Upper lobe of left lung (tissue), 6 donors: ENCODE data around the gene AMFR. TPM values are rescaled to one million over a fixed set of nuclear protein-coding genes. Genes with fewer than 3 reads are reported as not detected.

ENCODE experiments used
- ATAC-seq, 2 donors: fragments of 200-7000 bp; cut with Tn5 transposase; one replicate each; pipeline ENCODE4 v1.9.1; 2022; ENCODE audit warnings: mild to moderate bottlenecking in 2 of 2, moderate library complexity in 2 of 2; ENCODE audit not compliant: low FRiP score in 2 of 2
- DNase-seq, 2 donors: peaks; one replicate each; pipeline ENCODE4 v3.0.0-alpha.2; 2019 to 2020
- H3K27ac ChIP-seq, 4 donors: fragments of 200-600 bp; sonication (generic); one replicate each; pipeline ENCODE4 v1.5.1; 2016 to 2019
- H3K27me3 ChIP-seq, 4 donors: fragments of 200-600 bp; sonication (generic); one replicate each; pipeline ENCODE4 v1.5.1; 2017 to 2019
- H3K36me3 ChIP-seq, 4 donors: fragments of 200-600 bp; sonication (generic); one replicate each; pipeline ENCODE4 v1.5.1; 2016 to 2019
- H3K4me1 ChIP-seq, 4 donors: fragments of 200-600 bp; sonication (generic); one replicate each; pipeline ENCODE4 v1.5.1; 2018 to 2019
- H3K4me3 ChIP-seq, 4 donors: fragments of 200-600 bp; sonication (generic); one replicate each; pipeline ENCODE4 v1.5.1; 2017 to 2019; ENCODE audit warnings: mild to moderate bottlenecking in 2 of 4, moderate library complexity in 1 of 4
- H3K9me3 ChIP-seq, 4 donors: fragments of 200-600 bp; sonication (generic); one replicate each; pipeline ENCODE4 v1.5.1; 2018 to 2019
- EP300 ChIP-seq, 4 donors: sonication (generic); formaldehyde crosslinking; IDR thresholded peaks; one replicate each; pipeline ENCODE4 v1.5.1; 2017; ENCODE audit warnings: antibody characterized with exemption in 4 of 4, control low read depth in 2 of 4
- POLR2A ChIP-seq, 4 donors: fragments of 450-650 bp; IDR thresholded peaks; one replicate each; pipeline ENCODE4 v1.5.1; 2016 to 2017; ENCODE audit warnings: antibody characterized with exemption in 4 of 4, mild to moderate bottlenecking in 2 of 4
- POLR2AphosphoS5 ChIP-seq, 2 donors: sonication (generic); formaldehyde crosslinking; IDR thresholded peaks; one replicate each; pipeline ENCODE4 v1.5.1; 2017; ENCODE audit warnings: antibody characterized with exemption in 2 of 2
- WGBS, 2 donors: methylation state at CpG; one replicate each; pipeline ENCODE4 v1.1.5; 2017 to 2018; 5-methylcytosine and 5-hydroxymethylcytosine counted together
- total RNA-seq, 6 donors: library from RNA; depleted of rRNA in 4 of 6; stranded (reverse); fragments of >200 nt in 4 of 6; gene quantifications; one replicate each; pipeline versions ENCODE4 v1.1.0 to v1.2.1, GENCODE V29; 2016 to 2021
- TF ChIP-seq, protein P1 (sequence below), 6 experiments: fragments of 450-650 bp in 4 of 6; fragments of 200-600 bp in 2 of 6; sonication (generic) in 2 of 6; IDR thresholded peaks; one replicate each; pipeline ENCODE4 v1.5.1; 2016 to 2019; ENCODE audit warnings: antibody characterized with exemption in 6 of 6
- donor health status: DM: no; HTN: no; CAD: no; lungs with moderate emphysema.
- donor health status: DM: no; HTN: yes; CAD: no; lungs with severe emphysema.

Gene AMFR
- total RNA-seq, 6 donors from 2014 or later: 67.1 to 344 (median 98.0) TPM

DNA sequence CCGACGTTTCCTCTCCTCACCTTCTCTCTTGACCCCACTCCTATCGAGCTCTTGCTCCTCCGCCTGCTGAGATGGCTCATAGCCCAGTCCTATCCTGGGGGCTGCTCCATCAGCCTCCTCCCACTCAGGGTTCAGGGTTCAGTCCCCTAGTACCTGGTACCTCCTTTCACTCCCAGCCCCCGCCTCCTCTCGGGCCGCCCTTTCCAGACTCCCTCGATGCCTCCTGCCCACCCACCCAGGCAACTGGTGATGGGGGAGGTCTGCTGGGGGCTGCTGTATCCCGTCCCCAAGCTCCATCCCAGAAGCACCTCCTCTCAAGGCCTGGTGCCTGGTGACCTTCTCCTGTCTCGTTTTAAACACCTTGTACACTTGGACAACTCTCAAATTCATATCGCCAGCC is 93.9 kb downstream of the AMFR start:
- Histone ChIP-seq H3K27me3 (no peaks in the 10 kb centered on the region), H3K36me3 (no peaks in the 10 kb centered on the region), H3K4me1 (no peaks in the 10 kb centered on the region), H3K4me3 (no peak overlapping the region), H3K27ac (no peak overlapping the region), H3K9me3 (no peaks in the 10 kb centered on the region)
- TF ChIP-seq, protein P1, sequence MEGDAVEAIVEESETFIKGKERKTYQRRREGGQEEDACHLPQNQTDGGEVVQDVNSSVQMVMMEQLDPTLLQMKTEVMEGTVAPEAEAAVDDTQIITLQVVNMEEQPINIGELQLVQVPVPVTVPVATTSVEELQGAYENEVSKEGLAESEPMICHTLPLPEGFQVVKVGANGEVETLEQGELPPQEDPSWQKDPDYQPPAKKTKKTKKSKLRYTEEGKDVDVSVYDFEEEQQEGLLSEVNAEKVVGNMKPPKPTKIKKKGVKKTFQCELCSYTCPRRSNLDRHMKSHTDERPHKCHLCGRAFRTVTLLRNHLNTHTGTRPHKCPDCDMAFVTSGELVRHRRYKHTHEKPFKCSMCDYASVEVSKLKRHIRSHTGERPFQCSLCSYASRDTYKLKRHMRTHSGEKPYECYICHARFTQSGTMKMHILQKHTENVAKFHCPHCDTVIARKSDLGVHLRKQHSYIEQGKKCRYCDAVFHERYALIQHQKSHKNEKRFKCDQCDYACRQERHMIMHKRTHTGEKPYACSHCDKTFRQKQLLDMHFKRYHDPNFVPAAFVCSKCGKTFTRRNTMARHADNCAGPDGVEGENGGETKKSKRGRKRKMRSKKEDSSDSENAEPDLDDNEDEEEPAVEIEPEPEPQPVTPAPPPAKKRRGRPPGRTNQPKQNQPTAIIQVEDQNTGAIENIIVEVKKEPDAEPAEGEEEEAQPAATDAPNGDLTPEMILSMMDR (IDR thresholded peaks at IDR 0.05): no peak
- TF ChIP-seq POLR2AphosphoS5 (IDR thresholded peaks at IDR 0.05): no peak
- TF ChIP-seq POLR2A (IDR thresholded peaks at IDR 0.05): no peak
- ATAC-seq: no peak
- 86 to 87% methylated on average over 11 of the region's 11 CpGs for WGBS, 2 donors
- no peak for DNase-seq

DNA sequence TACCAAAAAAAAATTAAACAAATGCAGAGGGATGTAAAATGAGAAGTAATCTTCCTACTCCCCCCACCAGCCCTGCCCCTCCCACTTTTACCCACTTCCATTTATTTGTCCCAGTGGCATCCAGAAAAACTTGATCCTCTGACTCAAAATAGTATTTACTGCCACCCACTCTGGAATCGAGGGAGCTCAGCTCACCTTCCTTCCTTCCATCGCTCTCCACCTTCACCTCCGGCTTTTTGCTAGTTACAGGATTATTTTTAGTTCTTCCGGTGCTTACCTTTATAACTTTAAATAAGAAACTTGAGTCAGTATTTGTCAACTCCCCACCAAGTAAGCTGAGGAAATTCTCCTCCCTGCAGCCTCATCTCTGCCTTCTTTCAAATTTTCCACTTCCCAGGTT is 94.9 kb downstream of the AMFR start:
- Histone ChIP-seq H3K36me3 (no peaks in the 10 kb centered on the region), H3K27me3 (no peaks in the 10 kb centered on the region), H3K27ac (no peak overlapping the region), H3K4me1 (no peaks in the 10 kb centered on the region), H3K9me3 (no peaks in the 10 kb centered on the region), H3K4me3 (no peak overlapping the region)
- TF ChIP-seq EP300 (IDR thresholded peaks at IDR 0.05) (no peak), POLR2AphosphoS5 (IDR thresholded peaks at IDR 0.05) (no peak), POLR2A (IDR thresholded peaks at IDR 0.05) (no peak)
- TF ChIP-seq, protein P1 (IDR thresholded peaks at IDR 0.05): no peak
- DNase-seq: no peak
- 72 to 86% methylated on average over 4 of the region's 4 CpGs for WGBS, 2 donors
- ATAC-seq: no peak

DNA sequence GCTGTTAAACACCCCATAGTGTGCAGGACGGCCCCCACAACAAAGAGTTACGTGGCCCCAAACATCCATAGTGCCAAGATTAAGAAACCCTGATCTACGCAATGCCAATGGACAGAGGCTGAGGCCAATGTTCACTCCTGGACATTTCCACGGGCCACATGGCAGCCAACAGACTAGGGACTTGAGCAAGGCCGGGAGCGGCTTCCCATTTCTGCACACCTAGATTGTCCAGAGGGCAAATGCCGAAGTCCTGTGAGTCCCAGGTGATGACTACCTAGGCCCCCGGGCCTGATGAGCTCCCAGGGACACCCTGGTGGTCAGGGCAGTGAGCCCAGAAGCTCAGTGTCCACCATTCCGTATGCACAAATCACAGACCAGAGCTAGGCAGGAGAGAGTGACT is 95.5 kb downstream of the AMFR start:
- no peak for DNase-seq
- Histone ChIP-seq H3K4me3 (no peak overlapping the region), H3K27me3 (no peaks in the 10 kb centered on the region), H3K27ac (no peak overlapping the region), H3K9me3 (no peaks in the 10 kb centered on the region), H3K36me3 (no peaks in the 10 kb centered on the region), H3K4me1 (no peaks in the 10 kb centered on the region)
- no peak for ATAC-seq
- no peak for TF ChIP-seq POLR2A (IDR thresholded peaks at IDR 0.05)
- TF ChIP-seq, protein P1 (IDR thresholded peaks at IDR 0.05): no peak
- no peak for TF ChIP-seq EP300 (IDR thresholded peaks at IDR 0.05)
- no peak for TF ChIP-seq POLR2AphosphoS5 (IDR thresholded peaks at IDR 0.05)
- WGBS, 2 donors: 95% methylated on average over 9 of the region's 9 CpGs; no CpG with 5 or more reads in 1 of the 2 donors

DNA sequence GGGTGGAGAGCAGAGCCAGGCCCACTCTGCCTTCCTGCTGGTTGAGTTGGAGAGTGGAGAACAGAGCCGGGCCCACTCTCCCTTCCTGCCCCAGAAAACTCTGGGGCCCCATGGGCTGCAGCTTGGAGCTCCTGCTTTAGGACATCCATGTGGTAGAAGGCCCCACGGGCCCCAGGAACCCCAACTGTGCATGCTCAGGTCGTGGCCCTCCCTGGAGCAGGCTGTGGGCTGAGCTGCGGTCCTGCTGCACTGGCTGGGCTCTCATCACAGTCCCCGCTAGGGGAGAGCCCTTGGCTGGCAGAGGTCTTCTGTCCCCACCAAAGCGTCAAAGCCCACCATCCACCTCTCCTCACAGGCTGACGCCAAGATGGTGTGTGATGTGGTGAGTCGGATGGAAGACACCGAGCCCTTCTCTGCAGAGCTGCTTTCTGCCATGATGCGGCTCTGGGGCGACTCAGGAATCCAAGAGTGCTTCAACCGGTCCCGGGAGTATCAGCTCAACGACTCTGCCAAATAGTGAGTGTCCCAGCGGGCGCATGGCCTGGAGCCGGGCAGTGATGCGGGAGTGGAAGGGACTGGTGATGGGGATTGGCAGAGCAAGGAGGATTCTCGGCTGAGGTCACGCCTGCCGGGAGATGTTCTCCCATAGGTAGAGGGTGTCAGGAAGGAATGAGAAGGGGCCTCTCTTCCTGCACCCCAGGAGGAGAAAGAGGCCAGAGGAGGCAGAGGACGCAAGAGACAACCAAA is 96.9 kb downstream of the AMFR start:
- no peaks in the 10 kb centered on the region for H3K9me3 ChIP-seq
- no peaks in the 10 kb centered on the region for H3K27me3 ChIP-seq
- TF ChIP-seq POLR2AphosphoS5 (IDR thresholded peaks at IDR 0.05) (no peak), EP300 (IDR thresholded peaks at IDR 0.05) (no peak), POLR2A (IDR thresholded peaks at IDR 0.05) (no peak)
- TF ChIP-seq, protein P1 (IDR thresholded peaks at IDR 0.05): no peak
- no peak overlapping the region for H3K27ac ChIP-seq
- no peaks in the 10 kb centered on the region for H3K36me3 ChIP-seq
- H3K4me1 ChIP-seq: no peaks in the 10 kb centered on the region
- 88 to 90% methylated on average over 17 to 22 of the region's 22 CpGs for WGBS, 2 donors
- ATAC-seq (no peak), DNase-seq (no peak)
- H3K4me3 ChIP-seq: no peak overlapping the region

DNA sequence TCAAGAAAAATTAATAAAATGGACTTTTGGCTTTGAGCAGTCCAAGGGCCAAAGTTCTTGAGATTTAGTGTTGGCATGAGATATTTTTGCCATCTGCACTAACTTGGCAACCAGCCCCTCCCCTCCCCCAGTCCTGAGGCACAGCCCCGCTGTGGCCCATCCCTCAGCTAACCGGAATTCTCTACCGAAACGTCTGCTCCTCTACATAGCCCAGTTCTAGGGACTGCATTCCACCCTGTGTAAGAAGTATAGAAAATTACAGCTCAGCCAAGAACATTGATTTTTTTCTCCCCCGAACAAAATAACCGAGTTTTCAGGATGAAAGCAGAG is 97.5 kb downstream of the AMFR start:
- Histone ChIP-seq H3K9me3 (no peaks in the 10 kb centered on the region), H3K36me3 (no peaks in the 10 kb centered on the region), H3K4me3 (no peak overlapping the region), H3K4me1 (no peaks in the 10 kb centered on the region), H3K27ac (no peak overlapping the region), H3K27me3 (no peaks in the 10 kb centered on the region)
- WGBS, 2 donors: 82 to 84% methylated on average over 6 of the region's 6 CpGs
- ATAC-seq (no peak), DNase-seq (no peak)
- TF ChIP-seq POLR2AphosphoS5 (IDR thresholded peaks at IDR 0.05) (no peak), EP300 (IDR thresholded peaks at IDR 0.05) (no peak), POLR2A (IDR thresholded peaks at IDR 0.05) (no peak)
- TF ChIP-seq, protein P1 (IDR thresholded peaks at IDR 0.05): no peak
